HCT116 (cell line): ENCODE data around the gene IGFLR1.

Experiments used
- EZH2 ChIP-seq: fragments of 200-600 bp; sonication (generic); IDR thresholded peaks from 2 replicates; pipeline ENCODE4 v1.6.1; 2017; ENCODE audit warnings: antibody characterized with exemption, mixed run types
- POLR2A ChIP-seq: IDR thresholded peaks from 2 replicates; pipeline ENCODE4 v1.7.0; 2011; ENCODE audit warnings: borderline replicate concordance; ENCODE audit not compliant: insufficient read depth, insufficient read length; ENCODE audit errors: extremely low read depth
- RAD21 ChIP-seq: IDR thresholded peaks from 2 replicates; pipeline ENCODE4 v1.6.1; 2012; ENCODE audit warnings: low read depth, mild to moderate bottlenecking
- TF ChIP-seq, protein P1 (sequence below), 3 experiments: fragments of 200-600 bp in 1 of 3; sonication (generic) in 1 of 3; IDR thresholded peaks in 2 of 3; conservative IDR thresholded peaks in 1 of 3; 2 replicates each; pipeline ENCODE4 v1.5.1; 2012 to 2017; ENCODE audit warnings: low read depth in 2 of 3, low read length in 2 of 3, antibody characterized with exemption in 1 of 3, borderline replicate concordance in 1 of 3, control low read depth in 1 of 3, mild to moderate bottlenecking in 1 of 3, mixed read lengths in 1 of 3, mixed run types in 1 of 3, moderate library complexity in 1 of 3; ENCODE audit not compliant: insufficient read depth in 1 of 3

GRCh38 chr19:35767288-35768081 lies 25.2 kb upstream of the IGFLR1 start:
- TF ChIP-seq EZH2 (no peak), RAD21 (no peak), POLR2A (no peak)
- TF ChIP-seq, protein P1, sequence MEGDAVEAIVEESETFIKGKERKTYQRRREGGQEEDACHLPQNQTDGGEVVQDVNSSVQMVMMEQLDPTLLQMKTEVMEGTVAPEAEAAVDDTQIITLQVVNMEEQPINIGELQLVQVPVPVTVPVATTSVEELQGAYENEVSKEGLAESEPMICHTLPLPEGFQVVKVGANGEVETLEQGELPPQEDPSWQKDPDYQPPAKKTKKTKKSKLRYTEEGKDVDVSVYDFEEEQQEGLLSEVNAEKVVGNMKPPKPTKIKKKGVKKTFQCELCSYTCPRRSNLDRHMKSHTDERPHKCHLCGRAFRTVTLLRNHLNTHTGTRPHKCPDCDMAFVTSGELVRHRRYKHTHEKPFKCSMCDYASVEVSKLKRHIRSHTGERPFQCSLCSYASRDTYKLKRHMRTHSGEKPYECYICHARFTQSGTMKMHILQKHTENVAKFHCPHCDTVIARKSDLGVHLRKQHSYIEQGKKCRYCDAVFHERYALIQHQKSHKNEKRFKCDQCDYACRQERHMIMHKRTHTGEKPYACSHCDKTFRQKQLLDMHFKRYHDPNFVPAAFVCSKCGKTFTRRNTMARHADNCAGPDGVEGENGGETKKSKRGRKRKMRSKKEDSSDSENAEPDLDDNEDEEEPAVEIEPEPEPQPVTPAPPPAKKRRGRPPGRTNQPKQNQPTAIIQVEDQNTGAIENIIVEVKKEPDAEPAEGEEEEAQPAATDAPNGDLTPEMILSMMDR (IDR thresholded peaks at IDR 0.05 in 2 of 3, conservative IDR thresholded peaks at IDR 0.05 in 1 of 3; ENCODE audit: borderline replicate concordance in 1 of 3, insufficient read depth in 1 of 3, low read depth in 2 of 3, low read length in 2 of 3) = no peak
